Measurements from ENCODE around the gene QPRT. TPM values are rescaled to one million over a fixed set of nuclear protein-coding genes. Genes with fewer than 3 reads are reported as not detected.

QPRT gene
- total and polyA plus RNA-seq, 2 donors (not counting 1 experiment from before 2014, with no cell fraction given): 27.7 to 94.0 TPM

DNA sequence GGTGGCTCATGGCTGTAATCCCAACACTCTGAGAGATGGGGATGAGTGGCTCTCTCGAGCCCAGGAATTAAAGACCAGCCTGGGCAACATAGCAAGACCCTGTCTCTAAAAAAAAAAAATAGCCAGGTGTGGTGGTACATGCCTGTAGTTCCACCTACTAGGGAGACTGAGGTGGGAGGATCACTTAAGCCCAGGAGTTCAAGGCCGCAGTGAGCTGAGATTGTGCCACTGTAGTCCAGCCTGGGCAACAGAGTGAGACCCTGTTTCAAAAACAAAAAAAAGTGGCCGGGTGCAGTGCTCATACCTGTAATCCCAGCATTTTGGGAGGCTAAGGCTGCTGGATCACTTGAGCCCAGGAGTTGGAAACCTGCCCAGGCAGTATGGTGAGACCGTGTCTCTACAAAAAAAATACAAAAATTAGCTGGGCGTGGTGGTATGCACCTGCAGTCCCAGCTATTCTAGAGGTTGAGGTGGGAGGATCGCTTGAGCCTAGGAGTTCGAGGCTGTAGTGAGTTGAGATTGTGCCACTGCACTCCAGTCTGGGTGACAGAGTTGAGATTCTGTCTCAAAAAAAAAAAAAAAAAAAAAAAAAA, 63.8 kb downstream of the QPRT start:
- Histone ChIP-seq H2AFZ (ENCODE audit: low read length) (no peak overlapping the region), H3K79me2 (ENCODE audit: control insufficient read depth, insufficient read depth, low read length) (no peaks in the 10 kb centered on the region), H3K9ac (ENCODE audit: insufficient read depth, low read length) (no peak overlapping the region), H3K4me1 (ENCODE audit: control insufficient read depth, extremely low read depth, insufficient read depth, low read length) (no peaks in the 10 kb centered on the region), H3K27ac (ENCODE audit: insufficient read depth, low read length) (no peak overlapping the region), H3K36me3 (ENCODE audit: control insufficient read depth, insufficient read depth, low read length) (no peaks in the 10 kb centered on the region), H3K4me2 (ENCODE audit: extremely low read depth, insufficient read depth, low read length) (no peak overlapping the region), H4K20me1 (ENCODE audit: control insufficient read depth, extremely low read depth, insufficient read depth, low read length) (no peaks in the 10 kb centered on the region), H3K9me3 (ENCODE audit: control insufficient read depth, insufficient read depth, low read depth, low read length) (no peaks in the 10 kb centered on the region), H3K4me3 (replicated peaks in 1 of 4; ENCODE audit: control extremely low read depth in 1 of 4, insufficient read depth in 1 of 4, low read depth in 3 of 4, low read length in 4 of 4) (no peak overlapping the region), H3K27me3 (ENCODE audit: control insufficient read depth, insufficient read depth, low read length) (peaks cover 3% of the 10 kb centered on the region)
- no peak for DNase-seq (ENCODE audit: low read depth in 2 of 2)
- TF ChIP-seq, protein P1, sequence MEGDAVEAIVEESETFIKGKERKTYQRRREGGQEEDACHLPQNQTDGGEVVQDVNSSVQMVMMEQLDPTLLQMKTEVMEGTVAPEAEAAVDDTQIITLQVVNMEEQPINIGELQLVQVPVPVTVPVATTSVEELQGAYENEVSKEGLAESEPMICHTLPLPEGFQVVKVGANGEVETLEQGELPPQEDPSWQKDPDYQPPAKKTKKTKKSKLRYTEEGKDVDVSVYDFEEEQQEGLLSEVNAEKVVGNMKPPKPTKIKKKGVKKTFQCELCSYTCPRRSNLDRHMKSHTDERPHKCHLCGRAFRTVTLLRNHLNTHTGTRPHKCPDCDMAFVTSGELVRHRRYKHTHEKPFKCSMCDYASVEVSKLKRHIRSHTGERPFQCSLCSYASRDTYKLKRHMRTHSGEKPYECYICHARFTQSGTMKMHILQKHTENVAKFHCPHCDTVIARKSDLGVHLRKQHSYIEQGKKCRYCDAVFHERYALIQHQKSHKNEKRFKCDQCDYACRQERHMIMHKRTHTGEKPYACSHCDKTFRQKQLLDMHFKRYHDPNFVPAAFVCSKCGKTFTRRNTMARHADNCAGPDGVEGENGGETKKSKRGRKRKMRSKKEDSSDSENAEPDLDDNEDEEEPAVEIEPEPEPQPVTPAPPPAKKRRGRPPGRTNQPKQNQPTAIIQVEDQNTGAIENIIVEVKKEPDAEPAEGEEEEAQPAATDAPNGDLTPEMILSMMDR (conservative IDR thresholded peaks at IDR 0.05 in 1 of 2, IDR thresholded peaks at IDR 0.05 in 1 of 2; ENCODE audit: low read depth in 1 of 2, low read length in 2 of 2): no peak
- no peak for TF ChIP-seq EZH2 (IDR thresholded peaks at IDR 0.05; ENCODE audit: low read length, missing control alignments)

DNA sequence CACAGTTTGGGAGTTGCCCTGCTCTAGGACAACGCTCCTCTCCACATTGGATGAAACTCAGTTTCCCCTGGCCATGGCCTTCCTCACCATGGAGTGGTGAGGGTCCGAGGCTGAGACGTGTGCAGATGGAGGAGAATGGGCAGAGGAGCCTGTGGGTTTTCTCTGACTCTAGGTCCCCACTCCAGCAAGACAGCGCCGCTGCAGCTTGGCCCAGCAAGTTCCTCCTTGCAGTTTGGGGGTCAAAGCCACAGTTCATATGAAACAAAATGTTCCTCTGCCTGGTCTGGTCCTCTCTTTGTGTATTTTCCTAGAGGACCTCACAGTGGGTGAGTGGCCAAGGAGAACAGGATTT, 64.5 kb downstream of the QPRT start:
- Histone ChIP-seq H3K4me3 (replicated peaks in 1 of 4; ENCODE audit: control extremely low read depth in 1 of 4, insufficient read depth in 1 of 4, low read depth in 3 of 4, low read length in 4 of 4) (no peak overlapping the region), H3K27ac (ENCODE audit: insufficient read depth, low read length) (no peak overlapping the region), H3K4me1 (ENCODE audit: control insufficient read depth, extremely low read depth, insufficient read depth, low read length) (no peaks in the 10 kb centered on the region), H3K9ac (ENCODE audit: insufficient read depth, low read length) (no peak overlapping the region), H3K79me2 (ENCODE audit: control insufficient read depth, insufficient read depth, low read length) (no peaks in the 10 kb centered on the region), H3K36me3 (ENCODE audit: control insufficient read depth, insufficient read depth, low read length) (no peaks in the 10 kb centered on the region), H3K4me2 (ENCODE audit: extremely low read depth, insufficient read depth, low read length) (no peak overlapping the region), H3K9me3 (ENCODE audit: control insufficient read depth, insufficient read depth, low read depth, low read length) (no peaks in the 10 kb centered on the region), H2AFZ (ENCODE audit: low read length) (no peak overlapping the region), H4K20me1 (ENCODE audit: control insufficient read depth, extremely low read depth, insufficient read depth, low read length) (no peaks in the 10 kb centered on the region), H3K27me3 (ENCODE audit: control insufficient read depth, insufficient read depth, low read length) (peaks cover 3% of the 10 kb centered on the region)
- no peak for TF ChIP-seq EZH2 (IDR thresholded peaks at IDR 0.05; ENCODE audit: low read length, missing control alignments)
- TF ChIP-seq, protein P1 (conservative IDR thresholded peaks at IDR 0.05 in 1 of 2, IDR thresholded peaks at IDR 0.05 in 1 of 2; ENCODE audit: low read depth in 1 of 2, low read length in 2 of 2): no peak
- no peak for DNase-seq (ENCODE audit: low read depth in 2 of 2)

DNA sequence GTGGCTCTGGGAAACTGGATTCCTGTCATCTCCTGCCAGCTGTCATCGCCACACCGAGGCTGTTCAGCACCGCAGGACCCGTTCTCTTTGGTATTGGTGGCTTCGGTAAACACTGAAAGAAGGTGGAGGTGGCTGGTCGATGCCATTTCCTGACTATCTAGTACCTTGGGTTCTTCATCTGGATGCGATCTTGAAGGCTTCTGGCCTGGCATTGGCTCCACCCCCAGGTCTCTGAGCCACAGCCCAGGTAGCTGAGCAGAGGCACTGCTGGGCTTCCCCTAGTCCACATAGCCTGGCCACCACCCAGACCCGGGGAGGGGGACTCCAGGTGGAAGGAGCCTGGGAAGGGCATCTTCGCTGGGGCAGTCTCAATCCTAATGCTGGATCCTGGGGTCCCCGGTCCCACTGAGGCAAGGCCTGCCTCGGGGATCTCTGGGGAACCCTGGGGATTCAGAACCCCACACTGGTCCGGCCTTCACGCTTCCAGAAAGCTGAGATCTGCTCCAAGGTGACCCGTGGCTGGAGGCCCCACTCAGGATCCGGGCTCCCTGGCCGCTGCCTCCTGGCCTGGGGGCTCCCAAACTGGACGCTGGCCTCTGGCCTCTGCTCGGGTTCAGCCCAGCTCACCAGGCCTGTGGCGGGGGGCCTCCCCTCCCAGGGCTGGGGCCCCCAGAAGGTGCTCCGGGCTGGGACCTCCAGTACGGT, 65.0 kb downstream of the QPRT start:
- DNase-seq (ENCODE audit: low read depth in 2 of 2): no peak
- Histone ChIP-seq H3K36me3 (ENCODE audit: control insufficient read depth, insufficient read depth, low read length) (no peaks in the 10 kb centered on the region), H4K20me1 (ENCODE audit: control insufficient read depth, extremely low read depth, insufficient read depth, low read length) (no peaks in the 10 kb centered on the region)

More for the DNA sequence above, 65.0 kb downstream of the QPRT start:
- H2AFZ ChIP-seq (ENCODE audit: low read length): no peak overlapping the region
- no peaks in the 10 kb centered on the region for H3K4me1 ChIP-seq (ENCODE audit: control insufficient read depth, extremely low read depth, insufficient read depth, low read length)
- no peaks in the 10 kb centered on the region for H3K9me3 ChIP-seq (ENCODE audit: control insufficient read depth, insufficient read depth, low read depth, low read length)
- H3K4me3 ChIP-seq (replicated peaks in 1 of 4; ENCODE audit: control extremely low read depth in 1 of 4, insufficient read depth in 1 of 4, low read depth in 3 of 4, low read length in 4 of 4): no peak overlapping the region
- H3K79me2 ChIP-seq (ENCODE audit: control insufficient read depth, insufficient read depth, low read length): no peaks in the 10 kb centered on the region
- H3K27ac ChIP-seq (ENCODE audit: insufficient read depth, low read length): no peak overlapping the region
- H3K27me3 ChIP-seq (ENCODE audit: control insufficient read depth, insufficient read depth, low read length): no peaks in the 10 kb centered on the region
- H3K4me2 ChIP-seq (ENCODE audit: extremely low read depth, insufficient read depth, low read length): no peak overlapping the region
- H3K9ac ChIP-seq (ENCODE audit: insufficient read depth, low read length): no peak overlapping the region
- TF ChIP-seq, protein P1 (conservative IDR thresholded peaks at IDR 0.05 in 1 of 2, IDR thresholded peaks at IDR 0.05 in 1 of 2; ENCODE audit: low read depth in 1 of 2, low read length in 2 of 2): no peak
- TF ChIP-seq EZH2 (IDR thresholded peaks at IDR 0.05; ENCODE audit: low read length, missing control alignments): no peak
